Sciatic nerve (tissue), 2 donors: ENCODE data around the gene PTPN6. TPM values are rescaled to one million over a fixed set of nuclear protein-coding genes. Genes with fewer than 3 reads are reported as not detected.
A peak's percentile ranks its signal among the peaks of the same experiment; 100 is the strongest.

Experiments
- ATAC-seq: fragments of 200-7000 bp; cut with Tn5 transposase; one replicate; pipeline ENCODE4 v1.9.1; 2020; ENCODE audit warnings: mild to moderate bottlenecking, moderate library complexity
- DNase-seq: peaks from one replicate; pipeline ENCODE4 v3.0.0-alpha.2; 2020; ENCODE audit warnings: low spot score
- intact Hi-C: fragments of 100-400 bp; cut with DNase I; formaldehyde crosslinking; loops from one replicate; pipeline ENCODE4 v1.14.2; 2022
- total RNA-seq: library from RNA; stranded (reverse); fragmentation: NEBNext Ultra II Directional; extraction: Animal tissue kit (Norgen Biotek cat#: 25700); gene quantifications from one replicate; pipeline ENCODE4 v1.2.1, GENCODE V29; 2021
- donor health status: DM: no; HTN: no; CAD: no.
- donor health status: DM: no; HTN: no; CAD: no.

The PTPN6 gene
- total RNA-seq, 1 donor from 2014 or later: 35.0 TPM

- DNase-seq: peak; percentile 74
- peak; percentile 57 for ATAC-seq
- intact Hi-C loops: loop anchor here (10.0 kb wide), 1 partner anchor 153 kb away; no protein-coding TSS in a partner anchor
Measured at GRCh38 chr12:6961695-6962284, 10.6 kb downstream of the PTPN6 start.

GRCh38 chr12:6962285-6963015 is 11.3 kb downstream of the PTPN6 start:
- ATAC-seq: peak; percentile 1
- DNase-seq: peak; percentile 59
- intact Hi-C loops: loop anchor here (10.0 kb wide), 1 partner anchor 152 kb away; no protein-coding TSS in a partner anchor

GRCh38 chr12:6963016-6963731 is 12.0 kb downstream of the PTPN6 start:
- no peak for ATAC-seq

GRCh38 chr12:6963791-6964413 is 12.7 kb downstream of the PTPN6 start:
- ATAC-seq (no peak), DNase-seq (no peak)
- intact Hi-C loops: loop anchor here (10.0 kb wide), 1 partner anchor 151 kb away; no protein-coding TSS in a partner anchor

More at GRCh38 chr12:6963016-6963731, 12.0 kb downstream of the PTPN6 start:
- DNase-seq: peak; percentile 68
- intact Hi-C loops: loop anchor here (10.0 kb wide), 1 partner anchor 152 kb away; no protein-coding TSS in a partner anchor

GRCh38 chr12:6964605-6965025 is 13.5 kb downstream of the PTPN6 start:
- intact Hi-C loops: loop anchor here (10.0 kb wide), 1 partner anchor 150 kb away; no protein-coding TSS in a partner anchor
- DNase-seq: no peak
- ATAC-seq: no peak

GRCh38 chr12:6965026-6965661 is 14.0 kb downstream of the PTPN6 start:
- peak; percentile 93 for DNase-seq
- intact Hi-C loops: loop anchor here (10.0 kb wide), 1 partner anchor 150 kb away; no protein-coding TSS in a partner anchor
- ATAC-seq: peak; percentile 80

GRCh38 chr12:6965714-6966113 is 14.6 kb downstream of the PTPN6 start:
- intact Hi-C loops: loop anchor here (10.0 kb wide), 1 partner anchor 149 kb away; no protein-coding TSS in a partner anchor
- no peak for ATAC-seq
- DNase-seq: no peak

GRCh38 chr12:6966351-6966750 is 15.2 kb downstream of the PTPN6 start:
- DNase-seq (no peak), ATAC-seq (no peak)
- intact Hi-C loops: loop anchor here (10.0 kb wide), 1 partner anchor 148 kb away; no protein-coding TSS in a partner anchor

GRCh38 chr12:6967651-6968100 is 16.5 kb downstream of the PTPN6 start:
- no peak for DNase-seq
- intact Hi-C loops: loop anchor here (10.0 kb wide), 1 partner anchor 147 kb away; no protein-coding TSS in a partner anchor
- no peak for ATAC-seq

GRCh38 chr12:6968426-6968825 is 17.3 kb downstream of the PTPN6 start:
- intact Hi-C loops: loop anchor here (10.0 kb wide), 1 partner anchor 146 kb away; no protein-coding TSS in a partner anchor
- ATAC-seq: no peak

GRCh38 chr12:6970096-6970527 is 19.0 kb downstream of the PTPN6 start:
- intact Hi-C loops: no loop called here
- ATAC-seq (peak; percentile 17), DNase-seq (no peak)

More at GRCh38 chr12:6968426-6968825, 17.3 kb downstream of the PTPN6 start:
- DNase-seq: no peak

- ATAC-seq: no peak
- intact Hi-C loops: no loop called here
- no peak for DNase-seq
Measured at GRCh38 chr12:6974180-6974579, 23.0 kb downstream of the PTPN6 start.

GRCh38 chr12:6975297-6976032 is 24.3 kb downstream of the PTPN6 start:
- intact Hi-C loops: no loop called here
- ATAC-seq: no peak
- no peak for DNase-seq

GRCh38 chr12:6977653-6978052 is 26.5 kb downstream of the PTPN6 start:
- DNase-seq (no peak), ATAC-seq (no peak)
- intact Hi-C loops: no loop called here

GRCh38 chr12:6978188-6978587 is 27.0 kb downstream of the PTPN6 start:
- intact Hi-C loops: no loop called here
- ATAC-seq (no peak), DNase-seq (no peak)

- intact Hi-C loops: no loop called here
- no peak for ATAC-seq
Measured at GRCh38 chr12:6978611-6979011, 27.5 kb downstream of the PTPN6 start.

GRCh38 chr12:6979021-6979420 is 27.9 kb downstream of the PTPN6 start:
- intact Hi-C loops: no loop called here
- ATAC-seq (no peak), DNase-seq (no peak)

More at GRCh38 chr12:6978611-6979011, 27.5 kb downstream of the PTPN6 start:
- DNase-seq: no peak
